CD4-positive, alpha-beta T cell (primary cell): Measurements from ENCODE around the gene MYO1C. TPM values are rescaled to one million over a fixed set of nuclear protein-coding genes. Genes with fewer than 3 reads are reported as not detected.

Experiments used
- ATAC-seq: fragments of 200-7000 bp; cut with Tn5 transposase; one replicate; pipeline ENCODE4 v1.10.0; 2022; ENCODE audit warnings: mild to moderate bottlenecking; ENCODE audit not compliant: poor library complexity
- CTCF ChIA-PET: fragments of 350-600 bp; sonication (Branson Sonifier 250); formaldehyde crosslinking; loops from one replicate; lab custom pipeline; 2021; ENCODE audit warnings: antibody characterized with exemption, inconsistent platforms; lab: Charles Lee
- POLR2A ChIA-PET: fragments of 350-600 bp; sonication (Branson Sonifier 250); formaldehyde crosslinking; loops from one replicate; lab custom pipeline; 2021; ENCODE audit warnings: antibody characterized with exemption, inconsistent platforms; lab: Charles Lee
- DNase-seq, 14 experiments: peaks; one replicate each; pipeline ENCODE4 v3.0.0-alpha.2; 2013 to 2020; ENCODE audit warnings: mixed read lengths in 2 of 14
- H3K27ac ChIP-seq, 2 donors: one replicate each; pipeline versions ENCODE4 v1.5.1 to v1.7.0; 2013; ENCODE audit warnings: low read length in 2 of 2, low read depth in 1 of 2, mild to moderate bottlenecking in 1 of 2
- H3K27me3 ChIP-seq, 2 experiments: 1 replicate in 1 of 2; 2 replicates in 1 of 2; pipeline versions ENCODE4 v1.6.1 to v1.7.0; 2013; ENCODE audit warnings: low read length in 2 of 2, control low read depth in 1 of 2, mild to moderate bottlenecking in 1 of 2, moderate library complexity in 1 of 2; ENCODE audit not compliant: insufficient read depth in 2 of 2, control insufficient read depth in 1 of 2
- H3K36me3 ChIP-seq: one replicate; pipeline ENCODE4 v1.6.1; 2013; ENCODE audit warnings: low read length, control low read depth; ENCODE audit not compliant: insufficient read depth
- H3K4me1 ChIP-seq: one replicate; pipeline ENCODE4 v1.6.1; 2013; ENCODE audit warnings: low read length, control low read depth; ENCODE audit not compliant: insufficient read depth
- H3K4me3 ChIP-seq: one replicate; pipeline ENCODE4 v1.5.1; 2013; ENCODE audit warnings: mild to moderate bottlenecking, low read length, moderate library complexity
- H3K9me3 ChIP-seq, 2 experiments: 1 replicate in 1 of 2; 2 replicates in 1 of 2; pipeline versions ENCODE4 v1.6.1 to v1.7.0; 2013; ENCODE audit warnings: low read length in 2 of 2, mild to moderate bottlenecking in 2 of 2, control low read depth in 1 of 2, moderate library complexity in 1 of 2; ENCODE audit not compliant: control insufficient read depth in 1 of 2, insufficient read depth in 1 of 2
- H3K27ac Mint-ChIP-seq: one replicate; pipeline ENCODE4 v1.8.0; 2020; ENCODE audit warnings: mixed read lengths
- H3K27me3 Mint-ChIP-seq: one replicate; pipeline ENCODE4 v1.8.0; 2021; ENCODE audit warnings: mixed read lengths
- H3K36me3 Mint-ChIP-seq: one replicate; pipeline ENCODE4 v1.8.0; 2021; ENCODE audit warnings: low read depth, mixed read lengths
- H3K4me1 Mint-ChIP-seq: one replicate; pipeline ENCODE4 v1.8.0; 2021; ENCODE audit warnings: low read depth, mixed read lengths
- H3K4me3 Mint-ChIP-seq: one replicate; pipeline ENCODE4 v1.8.0; 2020; ENCODE audit warnings: mild to moderate bottlenecking, mixed read lengths
- H3K9me3 Mint-ChIP-seq: one replicate; pipeline ENCODE4 v1.8.0; 2020; ENCODE audit warnings: mixed read lengths
- intact Hi-C, 2 experiments: fragments of 100-400 bp; cut with DNase I in 1 of 2; cut with micrococcal nuclease in 1 of 2; formaldehyde crosslinking; loops; one replicate each; pipeline versions ENCODE4 v1.15.1 to v1.9.0; 2023 to 2025; cut with DNase I, micrococcal nuclease
- total RNA-seq, 174 experiments: library from RNA in 2 of 174; stranded (reverse) in 2 of 174; gene quantifications; one replicate each; pipeline ENCODE4 v1.2.3 and lab custom pipeline; 2021 to 2026
- TF ChIP-seq, protein P1 (sequence below): fragments of 200-600 bp; IDR thresholded peaks from one replicate; pipeline ENCODE4 v1.8.0; 2022; ENCODE audit warnings: antibody characterized with exemption, mild to moderate bottlenecking

Gene MYO1C
- total RNA-seq, 2 experiments from 2014 or later = 21.0 to 24.7 TPM

DNA sequence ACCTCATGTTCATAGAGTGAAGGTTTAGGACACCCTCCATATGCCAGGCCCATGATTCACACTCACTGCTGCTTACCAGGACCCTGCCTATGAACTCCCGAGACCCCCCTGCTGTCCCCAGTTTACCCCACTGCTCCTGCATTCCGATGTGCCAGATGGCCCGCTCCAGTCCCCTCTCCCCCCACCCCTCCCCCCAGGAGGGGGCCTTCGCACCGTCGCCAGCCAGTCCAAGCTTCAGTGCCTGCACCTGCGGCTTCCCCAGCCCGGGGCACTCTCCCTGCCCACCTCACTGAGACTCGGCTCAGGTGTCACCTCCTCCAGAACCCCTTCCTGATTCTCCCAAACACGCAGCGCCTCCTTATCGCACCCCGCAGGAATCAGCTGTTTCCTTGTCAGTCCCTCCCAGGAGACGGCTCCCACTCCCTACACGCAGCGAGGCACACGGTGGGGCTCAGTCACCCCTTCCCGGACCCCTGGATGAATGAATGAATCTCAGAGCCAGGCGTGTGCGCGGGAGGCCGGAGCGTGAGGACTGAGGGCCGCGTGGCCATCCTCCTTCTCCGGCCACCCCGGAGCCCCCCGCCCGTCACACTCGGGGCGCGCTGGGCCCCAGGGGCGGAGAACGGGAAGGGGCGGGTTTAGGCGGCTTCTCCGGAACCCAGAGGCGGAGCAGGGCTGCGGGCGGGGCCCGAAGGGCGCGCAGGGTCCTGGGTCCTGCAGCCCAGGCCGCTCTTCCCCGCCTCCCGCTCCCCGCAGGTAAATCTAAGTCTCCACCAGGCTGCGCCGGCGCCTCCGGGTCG, 1.6 kb downstream of the MYO1C start:
- DNase-seq (peak in 13 of 14 experiments; percentile 36 to 80 (median 64)), ATAC-seq (peak; percentile 50)
- Mint-ChIP-seq H3K4me1 (peaks cover 40% of the 10 kb centered on the region), H3K36me3 (peaks cover 19% of the 10 kb centered on the region), H3K4me3 (peak overlapping the region; percentile 83), H3K9me3 (no peaks in the 10 kb centered on the region), H3K27me3 (no peaks in the 10 kb centered on the region), H3K27ac (peak overlapping the region; percentile 76)
- TF ChIP-seq, protein P1, sequence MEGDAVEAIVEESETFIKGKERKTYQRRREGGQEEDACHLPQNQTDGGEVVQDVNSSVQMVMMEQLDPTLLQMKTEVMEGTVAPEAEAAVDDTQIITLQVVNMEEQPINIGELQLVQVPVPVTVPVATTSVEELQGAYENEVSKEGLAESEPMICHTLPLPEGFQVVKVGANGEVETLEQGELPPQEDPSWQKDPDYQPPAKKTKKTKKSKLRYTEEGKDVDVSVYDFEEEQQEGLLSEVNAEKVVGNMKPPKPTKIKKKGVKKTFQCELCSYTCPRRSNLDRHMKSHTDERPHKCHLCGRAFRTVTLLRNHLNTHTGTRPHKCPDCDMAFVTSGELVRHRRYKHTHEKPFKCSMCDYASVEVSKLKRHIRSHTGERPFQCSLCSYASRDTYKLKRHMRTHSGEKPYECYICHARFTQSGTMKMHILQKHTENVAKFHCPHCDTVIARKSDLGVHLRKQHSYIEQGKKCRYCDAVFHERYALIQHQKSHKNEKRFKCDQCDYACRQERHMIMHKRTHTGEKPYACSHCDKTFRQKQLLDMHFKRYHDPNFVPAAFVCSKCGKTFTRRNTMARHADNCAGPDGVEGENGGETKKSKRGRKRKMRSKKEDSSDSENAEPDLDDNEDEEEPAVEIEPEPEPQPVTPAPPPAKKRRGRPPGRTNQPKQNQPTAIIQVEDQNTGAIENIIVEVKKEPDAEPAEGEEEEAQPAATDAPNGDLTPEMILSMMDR = no peak
- intact Hi-C loops = loop anchor here in 1 of 2 experiments (5.0 kb wide), 1 partner anchor 34 kb away; the partner anchor contains the start of gene CRK
- peak overlapping the region; percentile 67 for H3K4me3 ChIP-seq
- H3K27me3 ChIP-seq = no peaks in the 10 kb centered on the region
- peak overlapping the region; percentile 40 to 66 for H3K27ac ChIP-seq
- H3K36me3 ChIP-seq = peaks cover 13% of the 10 kb centered on the region
- H3K4me1 ChIP-seq = peaks cover 69% of the 10 kb centered on the region
- ChIA-PET CTCF (interaction anchor here (0.6 kb wide), 1 partner anchor 38 kb away, joined by 3 read pairs; no protein-coding TSS in a partner anchor), POLR2A (interaction anchor here (4.1 kb wide), 1 partner anchor 25 kb away, joined by 33 read pairs; the partner anchor contains the start of gene INPP5K)
- H3K9me3 ChIP-seq = no peaks in the 10 kb centered on the region

DNA sequence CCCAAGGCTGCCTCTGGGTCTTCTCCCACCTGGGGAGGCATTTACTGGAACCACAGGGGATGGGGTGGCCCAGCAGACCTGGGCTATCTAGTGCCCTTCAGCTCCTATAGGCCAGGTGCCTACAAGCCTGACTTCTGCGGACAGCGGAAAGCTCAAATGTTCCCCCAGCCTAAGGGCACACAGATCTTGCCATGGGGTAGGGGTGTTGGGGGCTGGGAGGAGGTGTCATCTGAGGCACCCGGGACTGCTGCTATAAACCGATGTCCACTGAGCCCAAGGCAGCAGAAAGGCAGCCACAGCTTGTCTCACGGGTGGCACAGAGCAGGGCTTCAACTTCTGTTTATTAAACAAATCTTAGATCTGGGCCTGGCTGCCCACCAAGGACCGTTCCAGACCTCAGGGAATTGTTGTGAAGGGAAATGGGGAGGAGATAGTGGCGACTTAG, 3.6 kb downstream of the MYO1C start:
- no peaks in the 10 kb centered on the region for H3K27me3 Mint-ChIP-seq
- Histone ChIP-seq H3K4me1 (peaks cover 82% of the 10 kb centered on the region), H3K9me3 (no peaks in the 10 kb centered on the region), H3K36me3 (no peaks in the 10 kb centered on the region), H3K4me3 (peak overlapping the region; percentile 47), H3K27ac (peak overlapping the region in 1 of 2 donors; percentile 35), H3K27me3 (no peaks in the 10 kb centered on the region)
- no peak for ATAC-seq
- DNase-seq = peak in 1 of 14 experiments; percentile 41
- intact Hi-C loops = no loop called here
- TF ChIP-seq, protein P1 = no peak
- peak overlapping the region; percentile 83 for H3K4me3 Mint-ChIP-seq
- ChIA-PET CTCF (interaction anchor here (2.9 kb wide), 1 partner anchor 27 kb away, joined by 12 read pairs; the partner anchor contains the start of gene INPP5K), POLR2A (interaction anchor here (2.5 to 2.9 kb wide), 2 partner anchors 27 to 33 kb away, joined by 10 to 36 read pairs; partner anchors contain the start of genes CRK and INPP5K)
- H3K4me1 Mint-ChIP-seq = peaks cover 50% of the 10 kb centered on the region
- H3K27ac Mint-ChIP-seq = peak overlapping the region; percentile 91
- H3K36me3 Mint-ChIP-seq = peaks cover 6% of the 10 kb centered on the region
- no peaks in the 10 kb centered on the region for H3K9me3 Mint-ChIP-seq

DNA sequence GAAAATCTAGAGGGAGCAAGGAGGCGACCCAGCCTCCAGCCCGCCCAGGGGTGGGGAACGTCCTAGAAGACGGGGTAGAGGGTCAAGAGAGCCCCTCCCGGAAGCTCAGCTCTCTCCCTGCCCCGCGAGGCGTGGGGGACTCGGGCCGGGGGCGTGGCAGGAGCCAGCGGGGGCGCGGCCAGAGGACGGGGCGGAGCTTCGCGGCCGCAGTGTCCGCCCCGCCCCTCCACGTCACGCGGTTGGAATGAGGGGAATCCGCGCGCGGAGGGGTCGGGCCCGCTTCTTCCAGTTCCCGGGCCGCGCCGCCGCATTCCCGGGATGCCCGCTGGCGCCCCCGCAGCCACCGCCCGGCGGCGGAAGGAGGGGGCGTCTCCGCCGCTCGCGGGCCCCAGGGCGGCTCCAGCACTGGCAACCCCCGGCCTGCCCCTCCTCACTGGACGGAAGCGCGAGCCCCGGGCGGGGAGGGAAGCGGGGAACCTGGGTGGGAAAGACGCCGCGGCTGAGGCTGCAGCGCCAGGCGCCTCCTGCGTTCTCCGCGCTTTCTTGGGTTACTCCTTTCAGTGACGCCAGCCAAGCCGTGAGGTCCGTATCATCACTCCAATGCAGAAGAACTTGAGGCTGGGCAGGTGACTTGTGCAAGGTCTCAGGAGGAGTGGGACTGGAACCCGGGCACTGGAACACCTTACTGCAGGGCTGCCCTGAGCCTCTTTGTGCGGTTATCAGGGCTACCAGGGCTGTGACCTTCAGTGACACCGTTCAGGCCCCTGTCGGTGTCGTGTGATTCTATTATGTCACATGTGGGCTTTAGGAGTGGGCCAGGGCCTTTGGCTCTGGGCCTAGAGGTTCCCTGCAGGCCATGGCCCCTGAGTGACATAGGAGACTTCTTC, 4.3 kb downstream of the MYO1C start:
- Histone ChIP-seq H3K4me3 (peak overlapping the region; percentile 61), H3K4me1 (peaks cover 77% of the 10 kb centered on the region), H3K27ac (peak overlapping the region; percentile 24 to 35), H3K27me3 (no peaks in the 10 kb centered on the region), H3K9me3 (no peaks in the 10 kb centered on the region), H3K36me3 (no peaks in the 10 kb centered on the region)
- DNase-seq (peak; percentile 40 to 88 (median 68)), ATAC-seq (peak; percentile 34)
- H3K27ac Mint-ChIP-seq = peak overlapping the region; percentile 91
- peak overlapping the region; percentile 88 for H3K4me3 Mint-ChIP-seq
- peaks cover 5% of the 10 kb centered on the region for H3K36me3 Mint-ChIP-seq
- CTCF ChIA-PET = interaction anchor here (1.0 to 2.9 kb wide), 2 partner anchors 28 to 123 kb away, joined by 3 to 12 read pairs; partner anchors contain the start of gene INPP5K
- TF ChIP-seq, protein P1 = no peak
- peaks cover 46% of the 10 kb centered on the region for H3K4me1 Mint-ChIP-seq
- H3K27me3 Mint-ChIP-seq = no peaks in the 10 kb centered on the region
- intact Hi-C loops = loop anchor here in 1 of 2 experiments (2.0 kb wide), 1 partner anchor 75 kb away; the partner anchor contains the start of gene PITPNA
- POLR2A ChIA-PET = interaction anchor here (0.6 to 2.9 kb wide), 10 partner anchors 10 to 231 kb away, joined by 3 to 36 read pairs (median 4); partner anchors contain the start of genes CRK, INPP5K and PITPNA
- no peaks in the 10 kb centered on the region for H3K9me3 Mint-ChIP-seq
